Measurements from ENCODE around the gene EPB41L5.

GRCh38 chr2:120208381-120209353 is 195.8 kb downstream of the EPB41L5 start:
- TF ChIP-seq CTCF (IDR thresholded peaks at IDR 0.05; ENCODE audit: low read length) (no peak), EZH2 (IDR thresholded peaks at IDR 0.05; ENCODE audit: borderline replicate concordance, low read length) (no peak)
